Esophagus muscularis mucosa (tissue), 4 donors: Measurements from ENCODE around the gene FAIM. TPM values are rescaled to one million over a fixed set of nuclear protein-coding genes. Genes with fewer than 3 reads are reported as not detected.
"Not testable (repeated sequence)": the region's sequence is repeated elsewhere in the genome, so short reads cannot be mapped to it uniquely, and the experiment has no call there.

ENCODE experiments used
- DNase-seq: peaks from one replicate; pipeline ENCODE4 v3.0.0-alpha.2; 2017; ENCODE audit errors: extremely low spot score
- H3K27ac ChIP-seq, 4 donors: fragments of 200-600 bp; sonication (generic); replicated peaks in 1 of 4; 1 replicate in 3 of 4; 2 replicates in 1 of 4; pipeline ENCODE4 v1.5.1; 2016 to 2019; ENCODE audit warnings: mild to moderate bottlenecking in 1 of 4
- H3K27me3 ChIP-seq, 4 donors: fragments of 200-600 bp; sonication (generic); one replicate each; pipeline versions ENCODE4 v1.5.1 to v1.6.0; 2016 to 2019
- H3K36me3 ChIP-seq, 4 donors: fragments of 200-600 bp; sonication (generic); one replicate each; pipeline ENCODE4 v1.5.1; 2016 to 2019
- H3K4me1 ChIP-seq, 4 donors: fragments of 200-600 bp; sonication (generic); one replicate each; pipeline ENCODE4 v1.5.1; 2016 to 2019
- H3K4me3 ChIP-seq, 4 donors: fragments of 200-600 bp; sonication (generic); 1 replicate in 2 of 4; 2 replicates in 2 of 4; pipeline ENCODE4 v1.5.1; 2016 to 2019; ENCODE audit warnings: mild to moderate bottlenecking in 4 of 4, moderate library complexity in 1 of 4
- H3K9me3 ChIP-seq, 4 donors: fragments of 200-600 bp; sonication (generic); 1 replicate in 3 of 4; 2 replicates in 1 of 4; pipeline ENCODE4 v1.5.1; 2016 to 2019
- EP300 ChIP-seq: sonication (generic); formaldehyde crosslinking; IDR thresholded peaks from one replicate; pipeline ENCODE4 v1.6.1; 2017; ENCODE audit warnings: antibody characterized with exemption
- POLR2A ChIP-seq: fragments of 450-650 bp; IDR thresholded peaks from one replicate; pipeline ENCODE4 v1.6.1; 2017; ENCODE audit warnings: antibody characterized with exemption, moderate library complexity, mild to moderate bottlenecking, low read depth
- POLR2AphosphoS5 ChIP-seq, 2 donors: sonication (generic); formaldehyde crosslinking; IDR thresholded peaks; one replicate each; pipeline ENCODE4 v1.6.1; 2017; ENCODE audit warnings: antibody characterized with exemption in 2 of 2
- WGBS: methylation state at CpG from one replicate; pipeline ENCODE4 v1.1.5; 2018; 5-methylcytosine and 5-hydroxymethylcytosine counted together
- intact Hi-C: fragments of 100-400 bp; cut with DNase I; formaldehyde crosslinking; loops from one replicate; pipeline ENCODE4 v1.15.1; 2023
- total RNA-seq, 4 donors: library from RNA; depleted of rRNA; stranded (reverse); fragments of >200 nt; gene quantifications; one replicate each; pipeline versions ENCODE4 v1.1.0 to v1.2.1, GENCODE V29; 2016
- TF ChIP-seq, protein P1 (sequence below), 3 experiments: fragments of 200-600 bp in 2 of 3; fragments of 450-650 bp in 1 of 3; sonication (generic) in 2 of 3; IDR thresholded peaks; one replicate each; pipeline ENCODE4 v1.5.1; 2017 to 2019; ENCODE audit warnings: antibody characterized with exemption in 3 of 3, mild to moderate bottlenecking in 2 of 3, moderate library complexity in 1 of 3

FAIM gene
- total RNA-seq, 4 donors from 2014 or later, result 8.3 to 12.3 (median 9.3) TPM

DNA sequence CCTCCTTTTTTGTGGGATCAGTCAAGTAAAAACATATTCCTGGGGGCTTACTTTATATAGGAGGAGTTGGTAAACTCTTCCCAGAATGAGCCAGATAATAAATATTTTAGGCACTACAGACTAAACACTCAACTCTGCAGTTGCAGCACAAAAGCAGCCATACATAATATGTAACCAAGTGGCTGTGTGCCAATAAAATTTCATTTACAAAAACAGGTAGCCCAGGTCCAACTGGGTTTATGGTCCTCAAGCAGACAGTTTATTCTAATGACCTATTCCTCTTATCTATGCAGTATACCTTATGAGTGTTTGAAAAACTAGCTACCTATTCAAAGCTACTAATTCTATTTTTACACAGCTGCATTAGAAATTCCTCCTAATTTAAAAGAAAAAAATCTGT is 61.8 kb downstream of the FAIM start:
- intact Hi-C loops, result no loop called here

GRCh38 chr3:138673641-138674530 is 65.3 kb downstream of the FAIM start:
- intact Hi-C loops, result no loop called here
- no peak overlapping the region for H3K27ac ChIP-seq
- WGBS, result 59% methylated on average over 4 of the region's 4 CpGs

More for the DNA sequence above, 61.8 kb downstream of the FAIM start:
- H3K4me3 ChIP-seq, result no peak overlapping the region
- H3K4me1 ChIP-seq, result peaks cover 0 to 3% (median 0%) of the 10 kb centered on the region in 4 donors
- no peak for TF ChIP-seq POLR2A
- DNase-seq, result no peak
- no peak overlapping the region for H3K27ac ChIP-seq
- H3K36me3 ChIP-seq, result peaks cover 0 to 36% (median 21%) of the 10 kb centered on the region in 4 donors
- H3K27me3 ChIP-seq, result no peaks in the 10 kb centered on the region
- peaks cover 0 to 5% (median 2%) of the 10 kb centered on the region in 4 donors for H3K9me3 ChIP-seq

GRCh38 chr3:138675393-138675792 is 66.8 kb downstream of the FAIM start:
- no peak for DNase-seq
- H3K9me3 ChIP-seq, result peaks cover 0 to 21% (median 7%) of the 10 kb centered on the region in 4 donors
- intact Hi-C loops, result no loop called here
- WGBS, result 92% methylated on average over 1 of the region's 1 CpG
- H3K4me1 ChIP-seq, result peaks cover 0 to 3% (median 0%) of the 10 kb centered on the region in 4 donors
- H3K36me3 ChIP-seq, result peaks cover 0 to 50% (median 25%) of the 10 kb centered on the region in 4 donors
- H3K27ac ChIP-seq, result no peak overlapping the region
- H3K27me3 ChIP-seq, result no peaks in the 10 kb centered on the region
- no peak overlapping the region for H3K4me3 ChIP-seq
- TF ChIP-seq, protein P1, sequence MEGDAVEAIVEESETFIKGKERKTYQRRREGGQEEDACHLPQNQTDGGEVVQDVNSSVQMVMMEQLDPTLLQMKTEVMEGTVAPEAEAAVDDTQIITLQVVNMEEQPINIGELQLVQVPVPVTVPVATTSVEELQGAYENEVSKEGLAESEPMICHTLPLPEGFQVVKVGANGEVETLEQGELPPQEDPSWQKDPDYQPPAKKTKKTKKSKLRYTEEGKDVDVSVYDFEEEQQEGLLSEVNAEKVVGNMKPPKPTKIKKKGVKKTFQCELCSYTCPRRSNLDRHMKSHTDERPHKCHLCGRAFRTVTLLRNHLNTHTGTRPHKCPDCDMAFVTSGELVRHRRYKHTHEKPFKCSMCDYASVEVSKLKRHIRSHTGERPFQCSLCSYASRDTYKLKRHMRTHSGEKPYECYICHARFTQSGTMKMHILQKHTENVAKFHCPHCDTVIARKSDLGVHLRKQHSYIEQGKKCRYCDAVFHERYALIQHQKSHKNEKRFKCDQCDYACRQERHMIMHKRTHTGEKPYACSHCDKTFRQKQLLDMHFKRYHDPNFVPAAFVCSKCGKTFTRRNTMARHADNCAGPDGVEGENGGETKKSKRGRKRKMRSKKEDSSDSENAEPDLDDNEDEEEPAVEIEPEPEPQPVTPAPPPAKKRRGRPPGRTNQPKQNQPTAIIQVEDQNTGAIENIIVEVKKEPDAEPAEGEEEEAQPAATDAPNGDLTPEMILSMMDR (IDR thresholded peaks at IDR 0.05), result no peak
- no peak for TF ChIP-seq POLR2AphosphoS5 (IDR thresholded peaks at IDR 0.05)
- TF ChIP-seq EP300, result no peak
- TF ChIP-seq POLR2A, result no peak

More at GRCh38 chr3:138673641-138674530, 65.3 kb downstream of the FAIM start:
- no peak for TF ChIP-seq POLR2AphosphoS5 (IDR thresholded peaks at IDR 0.05)
- TF ChIP-seq POLR2A, result no peak
- no peak for TF ChIP-seq EP300
- TF ChIP-seq, protein P1 (IDR thresholded peaks at IDR 0.05), result no peak
- no peak for DNase-seq
- Histone ChIP-seq H3K27me3 (no peaks in the 10 kb centered on the region), H3K36me3 (peaks cover 0 to 43% (median 28%) of the 10 kb centered on the region in 4 donors), H3K9me3 (peaks cover 0 to 21% (median 7%) of the 10 kb centered on the region in 4 donors), H3K4me1 (peaks cover 0 to 3% (median 0%) of the 10 kb centered on the region in 4 donors), H3K4me3 (no peak overlapping the region)

- peaks cover 0 to 21% (median 7%) of the 10 kb centered on the region in 4 donors for H3K9me3 ChIP-seq
- no peak for DNase-seq
- TF ChIP-seq EP300 (no peak), POLR2AphosphoS5 (IDR thresholded peaks at IDR 0.05) (no peak), POLR2A (no peak)
- TF ChIP-seq, protein P1 (IDR thresholded peaks at IDR 0.05), result no peak
- 96% methylated on average over 1 of the region's 1 CpG for WGBS
- intact Hi-C loops, result no loop called here
- no peaks in the 10 kb centered on the region for H3K27me3 ChIP-seq
- no peak overlapping the region for H3K27ac ChIP-seq
- peaks cover 0 to 3% (median 0%) of the 10 kb centered on the region in 4 donors for H3K4me1 ChIP-seq
- no peak overlapping the region for H3K4me3 ChIP-seq
- H3K36me3 ChIP-seq, result peaks cover 0 to 73% (median 39%) of the 10 kb centered on the region in 4 donors
Observed at GRCh38 chr3:138678086-138678485, 69.5 kb downstream of the FAIM start.

GRCh38 chr3:138678874-138679392 is 70.4 kb downstream of the FAIM start:
- no peak overlapping the region for H3K4me3 ChIP-seq
- H3K4me1 ChIP-seq, result no peaks in the 10 kb centered on the region
- TF ChIP-seq POLR2A, result no peak
- no peak for TF ChIP-seq POLR2AphosphoS5 (IDR thresholded peaks at IDR 0.05)
- TF ChIP-seq, protein P1 (IDR thresholded peaks at IDR 0.05), result no peak
- TF ChIP-seq EP300, result no peak
- peaks cover 0 to 21% (median 7%) of the 10 kb centered on the region in 4 donors for H3K9me3 ChIP-seq
- intact Hi-C loops, result no loop called here
- WGBS, result 91% methylated on average over 5 of the region's 5 CpGs
- DNase-seq, result no peak
- H3K27ac ChIP-seq, result no peak overlapping the region
- H3K36me3 ChIP-seq, result peaks cover 0 to 81% (median 40%) of the 10 kb centered on the region in 4 donors
- no peaks in the 10 kb centered on the region for H3K27me3 ChIP-seq

- intact Hi-C loops, result not testable (repeated sequence)
Observed at GRCh38 chr3:138680974-138681373, 72.4 kb downstream of the FAIM start.

More at GRCh38 chr3:138680974-138681373, 72.4 kb downstream of the FAIM start:
- 96% methylated on average over 6 of the region's 6 CpGs for WGBS
- not testable (repeated sequence) for H3K4me1 ChIP-seq, H3K27me3 ChIP-seq, DNase-seq, H3K27ac ChIP-seq, H3K4me3 ChIP-seq
- Histone ChIP-seq H3K36me3 (peaks cover 0 to 77% (median 31%) of the 10 kb centered on the region in 4 donors), H3K9me3 (peaks cover 0 to 13% (median under 1%) of the 10 kb centered on the region in 4 donors)
